Effector memory CD8-positive, alpha-beta T cell (primary cell): ENCODE data around the gene NDST4.

Source experiments
- ATAC-seq: fragments of 150-1000 bp; cut with Tn5 transposase; replicated peaks from 2 replicates; pipeline ENCODE4 v1.10.0; 2021; ENCODE audit warnings: mild to moderate bottlenecking, moderate library complexity
- DNase-seq, 3 experiments: peaks; one replicate each; pipeline ENCODE4 v3.0.0; 2021
- H3K27ac Mint-ChIP-seq, 2 donors: one replicate each; pipeline ENCODE4 v1.8.0; 2022; ENCODE audit warnings: mild to moderate bottlenecking in 2 of 2, mixed read lengths in 2 of 2, moderate library complexity in 2 of 2
- H3K27me3 Mint-ChIP-seq, 2 donors: one replicate each; pipeline ENCODE4 v1.8.0; 2022; ENCODE audit warnings: mixed read lengths in 2 of 2
- H3K36me3 Mint-ChIP-seq: one replicate; pipeline ENCODE4 v1.8.0; 2022; ENCODE audit warnings: mild to moderate bottlenecking, moderate library complexity, mixed read lengths; ENCODE audit not compliant: insufficient read depth
- H3K4me1 Mint-ChIP-seq, 2 donors: one replicate each; pipeline ENCODE4 v1.8.0; 2022; ENCODE audit warnings: low read depth in 2 of 2, mixed read lengths in 2 of 2
- H3K4me3 Mint-ChIP-seq, 2 donors: one replicate each; pipeline ENCODE4 v1.8.0; 2022; ENCODE audit warnings: mild to moderate bottlenecking in 2 of 2, mixed read lengths in 2 of 2, moderate library complexity in 2 of 2
- H3K9me3 Mint-ChIP-seq, 2 donors: one replicate each; pipeline ENCODE4 v1.8.0; 2022; ENCODE audit warnings: mixed read lengths in 2 of 2

The NDST4 gene

GRCh38 chr4:115110191-115111181, 2.9 kb downstream of the NDST4 start:
- H3K4me3 Mint-ChIP-seq: no peak overlapping the region
- H3K36me3 Mint-ChIP-seq: peaks cover 4% of the 10 kb centered on the region
- H3K27me3 Mint-ChIP-seq: no peaks in the 10 kb centered on the region
- peaks cover 0 to 3% of the 10 kb centered on the region in 2 donors for H3K9me3 Mint-ChIP-seq
- H3K4me1 Mint-ChIP-seq: no peaks in the 10 kb centered on the region
- DNase-seq: no peak
- no peak for ATAC-seq
- no peak overlapping the region for H3K27ac Mint-ChIP-seq

DNA sequence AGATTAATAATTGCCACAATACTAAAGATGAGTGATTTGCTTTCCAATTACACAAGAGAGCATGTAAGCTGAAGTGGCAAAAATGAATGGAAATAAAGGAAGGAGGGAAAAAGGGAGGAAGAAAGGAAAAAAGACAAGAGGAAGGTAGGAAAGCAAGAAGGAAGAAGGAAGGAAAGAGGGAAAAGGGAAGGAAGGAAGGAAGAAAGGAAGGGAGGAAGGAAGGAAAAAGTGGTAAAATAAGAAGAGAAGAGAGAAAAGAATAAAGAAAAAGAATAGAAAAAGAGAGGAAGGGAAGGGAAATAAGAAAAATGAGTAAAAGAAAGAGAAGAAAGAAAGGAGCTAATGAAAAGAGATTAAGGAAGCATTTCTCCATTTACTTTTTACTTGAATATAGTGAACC, 4.6 kb downstream of the NDST4 start:
- Mint-ChIP-seq H3K4me3 (no peak overlapping the region), H3K27ac (no peak overlapping the region), H3K9me3 (peaks cover 0 to 3% of the 10 kb centered on the region in 2 donors), H3K4me1 (no peaks in the 10 kb centered on the region), H3K36me3 (peaks cover 4% of the 10 kb centered on the region), H3K27me3 (no peaks in the 10 kb centered on the region)
- DNase-seq: no peak
- no peak for ATAC-seq

- DNase-seq: no peak
- H3K36me3 Mint-ChIP-seq: no peaks in the 10 kb centered on the region
- H3K4me3 Mint-ChIP-seq: no peak overlapping the region
- no peaks in the 10 kb centered on the region for H3K27me3 Mint-ChIP-seq
- no peak for ATAC-seq
- no peaks in the 10 kb centered on the region for H3K4me1 Mint-ChIP-seq
- no peak overlapping the region for H3K27ac Mint-ChIP-seq
- peaks cover 0 to 2% of the 10 kb centered on the region in 2 donors for H3K9me3 Mint-ChIP-seq
Observed at GRCh38 chr4:115107411-115107810, 6.0 kb downstream of the NDST4 start.

GRCh38 chr4:115101675-115102074, 11.7 kb downstream of the NDST4 start:
- H3K4me3 Mint-ChIP-seq: no peak overlapping the region
- peaks cover 0 to 2% of the 10 kb centered on the region in 2 donors for H3K9me3 Mint-ChIP-seq
- no peaks in the 10 kb centered on the region for H3K4me1 Mint-ChIP-seq
- no peak overlapping the region for H3K27ac Mint-ChIP-seq
- no peak for DNase-seq
- H3K36me3 Mint-ChIP-seq: no peaks in the 10 kb centered on the region
- ATAC-seq: no peak
- no peaks in the 10 kb centered on the region for H3K27me3 Mint-ChIP-seq

DNA sequence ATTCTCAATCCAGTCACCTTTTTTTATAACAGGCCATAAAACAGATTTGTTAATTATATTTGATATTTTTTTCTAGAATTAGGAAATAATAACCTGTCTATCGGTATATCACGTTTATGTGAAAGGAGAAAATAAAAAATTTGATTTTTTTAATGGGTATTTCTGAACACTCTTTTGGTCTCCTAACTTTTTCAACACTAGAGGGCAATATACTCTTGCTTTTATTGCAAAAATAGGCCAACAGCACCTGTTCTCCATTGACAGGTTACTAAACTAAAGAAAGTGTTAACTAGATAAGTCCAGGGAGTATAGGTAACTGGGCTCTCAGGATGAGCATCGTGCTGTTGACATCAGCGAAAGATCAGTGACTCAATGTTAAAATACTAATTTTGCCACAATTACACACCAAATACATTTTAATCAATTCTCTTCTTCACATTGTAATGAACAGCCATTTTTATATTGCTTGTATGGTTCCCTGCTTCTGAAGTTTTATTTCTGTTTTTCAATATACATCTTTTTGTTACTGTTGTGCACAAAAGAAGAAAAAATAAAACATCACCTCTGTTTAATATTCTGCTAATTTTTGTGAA, 22.8 kb downstream of the NDST4 start:
- no peak overlapping the region for H3K4me3 Mint-ChIP-seq
- DNase-seq: no peak
- no peaks in the 10 kb centered on the region for H3K4me1 Mint-ChIP-seq
- H3K36me3 Mint-ChIP-seq: no peaks in the 10 kb centered on the region
- H3K27ac Mint-ChIP-seq: no peak overlapping the region
- ATAC-seq: no peak
- H3K9me3 Mint-ChIP-seq: no peaks in the 10 kb centered on the region
- no peaks in the 10 kb centered on the region for H3K27me3 Mint-ChIP-seq

- Mint-ChIP-seq H3K4me3 (no peak overlapping the region), H3K36me3 (no peaks in the 10 kb centered on the region), H3K27me3 (no peaks in the 10 kb centered on the region), H3K9me3 (peaks cover 0 to 1% of the 10 kb centered on the region in 2 donors), H3K27ac (no peak overlapping the region), H3K4me1 (no peaks in the 10 kb centered on the region)
- DNase-seq (no peak), ATAC-seq (no peak)
Observed at GRCh38 chr4:115082633-115083032, 30.8 kb downstream of the NDST4 start.

- Mint-ChIP-seq H3K9me3 (no peaks in the 10 kb centered on the region), H3K4me1 (no peaks in the 10 kb centered on the region), H3K4me3 (no peak overlapping the region), H3K27ac (no peak overlapping the region), H3K36me3 (no peaks in the 10 kb centered on the region), H3K27me3 (no peaks in the 10 kb centered on the region)
- DNase-seq (no peak), ATAC-seq (no peak)
Observed at GRCh38 chr4:115076691-115077090, 36.7 kb downstream of the NDST4 start.

GRCh38 chr4:115058533-115058932, 54.9 kb downstream of the NDST4 start:
- no peak overlapping the region for H3K27ac Mint-ChIP-seq
- ATAC-seq: no peak
- no peaks in the 10 kb centered on the region for H3K4me1 Mint-ChIP-seq
- H3K4me3 Mint-ChIP-seq: no peak overlapping the region
- no peaks in the 10 kb centered on the region for H3K36me3 Mint-ChIP-seq
- peaks cover 0 to 5% of the 10 kb centered on the region in 2 donors for H3K9me3 Mint-ChIP-seq
- no peak for DNase-seq
- no peaks in the 10 kb centered on the region for H3K27me3 Mint-ChIP-seq

- peaks cover 0 to 7% of the 10 kb centered on the region in 2 donors for H3K9me3 Mint-ChIP-seq
- no peaks in the 10 kb centered on the region for H3K27me3 Mint-ChIP-seq
- no peaks in the 10 kb centered on the region for H3K4me1 Mint-ChIP-seq
- no peaks in the 10 kb centered on the region for H3K36me3 Mint-ChIP-seq
- ATAC-seq (no peak), DNase-seq (no peak)
- H3K4me3 Mint-ChIP-seq: no peak overlapping the region
- H3K27ac Mint-ChIP-seq: no peak overlapping the region
Observed at GRCh38 chr4:115054836-115055235, 58.6 kb downstream of the NDST4 start.

- DNase-seq (no peak), ATAC-seq (no peak)
- Mint-ChIP-seq H3K27ac (no peak overlapping the region), H3K9me3 (peaks cover 0 to 6% of the 10 kb centered on the region in 2 donors), H3K36me3 (no peaks in the 10 kb centered on the region), H3K4me1 (no peaks in the 10 kb centered on the region), H3K27me3 (no peaks in the 10 kb centered on the region), H3K4me3 (no peak overlapping the region)
Observed at GRCh38 chr4:115053313-115053712, 60.1 kb downstream of the NDST4 start.

DNA sequence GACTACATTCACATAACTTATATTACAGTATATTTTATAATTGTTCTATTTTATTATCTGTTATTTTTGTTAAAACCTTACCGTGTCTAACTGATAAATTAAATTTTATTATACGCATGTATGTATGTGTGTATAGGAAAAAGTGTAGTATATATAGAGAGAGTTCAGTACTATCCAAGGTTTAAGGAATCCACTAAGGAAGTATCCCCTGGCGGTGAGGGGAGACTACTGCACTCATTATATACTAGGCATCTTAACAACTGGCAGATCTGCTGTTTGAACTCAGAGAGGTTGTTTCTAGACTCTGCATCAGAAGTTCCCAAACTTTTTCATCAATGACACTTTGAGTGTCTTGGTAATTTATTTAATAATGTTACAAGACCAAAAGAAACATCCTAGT, 70.9 kb downstream of the NDST4 start:
- ATAC-seq: no peak
- Mint-ChIP-seq H3K4me1 (no peaks in the 10 kb centered on the region), H3K4me3 (no peak overlapping the region)

DNA sequence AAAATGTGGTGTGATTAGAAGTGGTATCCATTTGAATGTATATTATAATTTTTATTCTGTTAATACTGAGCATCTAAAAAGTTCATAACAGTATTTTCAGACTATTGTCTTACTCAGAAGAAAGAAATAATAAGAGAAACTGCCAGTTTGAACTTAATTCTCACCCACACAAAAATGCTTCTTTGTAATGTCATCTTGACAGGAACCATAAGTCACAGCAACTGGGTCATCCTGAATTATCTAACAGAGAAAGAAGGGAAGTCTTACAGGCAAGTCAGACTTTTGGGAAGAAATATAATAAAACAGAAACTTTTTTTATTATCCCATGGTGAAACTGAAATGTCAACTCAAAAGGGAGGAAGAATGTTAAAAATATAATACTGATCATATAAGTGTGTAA, 83.1 kb downstream of the NDST4 start:
- Mint-ChIP-seq H3K27me3 (no peaks in the 10 kb centered on the region), H3K36me3 (no peaks in the 10 kb centered on the region), H3K9me3 (peaks cover 0 to 4% of the 10 kb centered on the region in 2 donors), H3K4me1 (no peaks in the 10 kb centered on the region), H3K27ac (no peak overlapping the region), H3K4me3 (no peak overlapping the region)
- DNase-seq (no peak), ATAC-seq (no peak)

More for the DNA sequence above, 70.9 kb downstream of the NDST4 start:
- H3K27me3 Mint-ChIP-seq: no peaks in the 10 kb centered on the region
- no peak for DNase-seq
- no peaks in the 10 kb centered on the region for H3K36me3 Mint-ChIP-seq
- H3K9me3 Mint-ChIP-seq: peaks cover 0 to 2% of the 10 kb centered on the region in 2 donors
- no peak overlapping the region for H3K27ac Mint-ChIP-seq

GRCh38 chr4:115028682-115029410, 84.6 kb downstream of the NDST4 start:
- DNase-seq (no peak), ATAC-seq (no peak)
- H3K4me3 Mint-ChIP-seq: no peak overlapping the region
- no peaks in the 10 kb centered on the region for H3K27me3 Mint-ChIP-seq
- no peaks in the 10 kb centered on the region for H3K9me3 Mint-ChIP-seq
- H3K4me1 Mint-ChIP-seq: no peaks in the 10 kb centered on the region
- H3K36me3 Mint-ChIP-seq: no peaks in the 10 kb centered on the region
- H3K27ac Mint-ChIP-seq: no peak overlapping the region
